PC-3 (cell line): Measurements from ENCODE around the gene MAP2K3. TPM values are rescaled to one million over a fixed set of nuclear protein-coding genes. Genes with fewer than 3 reads are reported as not detected.

ENCODE experiments used
- ATAC-seq: fragments of 200-7000 bp; cut with Tn5 transposase; 2 replicates; pipeline ENCODE4 v1.9.1; 2020; ENCODE audit warnings: mild to moderate bottlenecking, moderate library complexity
- BruUV-seq: library from RNA; stranded (reverse); fragments of 400-500 nt; replicated peaks from 2 replicates; lab custom pipeline; 2021; lab: Mats Ljungman, UMichigan
- CTCF ChIA-PET: fragments of 300-600 bp; sonication (Branson Sonifier 250); formaldehyde crosslinking; loops from one replicate; lab custom pipeline; 2022; ENCODE audit warnings: antibody characterized with exemption; lab: Charles Lee
- POLR2A ChIA-PET: fragments of 300-600 bp; sonication (Branson Sonifier 250); formaldehyde crosslinking; loops from one replicate; lab custom pipeline; 2022; ENCODE audit warnings: antibody characterized with exemption; ENCODE audit not compliant: unreplicated experiment; lab: Charles Lee
- DNase-seq: peaks from one replicate; pipeline ENCODE4 v3.0.0-alpha.2; 2015
- H2AFZ ChIP-seq: fragments of 300-600 bp; sonication (generic); 2 replicates; pipeline ENCODE4 v1.6.0; 2016; ENCODE audit warnings: antibody characterized with exemption, low read length
- H3F3A ChIP-seq: fragments of 300-600 bp; sonication (generic); one replicate; pipeline ENCODE4 v1.6.0; 2017; ENCODE audit warnings: antibody characterized with exemption, low read length, control low read depth, mild to moderate bottlenecking; ENCODE audit not compliant: unreplicated experiment
- H3K27ac ChIP-seq: fragments of 300-600 bp; sonication (generic); 2 replicates; pipeline ENCODE4 v1.5.1; 2016; ENCODE audit warnings: mild to moderate bottlenecking, low read length
- H3K27me3 ChIP-seq: fragments of 300-600 bp; sonication (generic); 2 replicates; pipeline ENCODE4 v1.6.1; 2016; ENCODE audit warnings: low read length, mixed read lengths
- H3K36me3 ChIP-seq: fragments of 300-600 bp; sonication (generic); 2 replicates; pipeline ENCODE4 v1.6.1; 2016; ENCODE audit warnings: low read depth, mixed run types, low read length, mixed read lengths
- H3K4me1 ChIP-seq: fragments of 300-600 bp; sonication (generic); 2 replicates; pipeline ENCODE4 v1.5.1; 2016; ENCODE audit warnings: low read length; ENCODE audit not compliant: insufficient read depth
- H3K4me2 ChIP-seq: fragments of 300-600 bp; sonication (generic); 2 replicates; pipeline ENCODE4 v1.6.0; 2016; ENCODE audit warnings: low read length
- H3K4me3 ChIP-seq: fragments of 300-600 bp; sonication (generic); 2 replicates; pipeline ENCODE4 v1.5.1; 2016; ENCODE audit warnings: mild to moderate bottlenecking, low read length, mixed read lengths
- H3K79me2 ChIP-seq: fragments of 300-600 bp; sonication (generic); 2 replicates; pipeline ENCODE4 v1.6.1; 2017; ENCODE audit warnings: low read length, mixed read lengths
- H3K9ac ChIP-seq: fragments of 300-600 bp; sonication (generic); 2 replicates; pipeline ENCODE4 v1.6.0; 2016; ENCODE audit warnings: mild to moderate bottlenecking, low read length
- H3K9me2 ChIP-seq: fragments of 300-600 bp; sonication (generic); replicated peaks from 2 replicates; pipeline ENCODE4 v1.6.1; 2016; ENCODE audit warnings: mixed run types, low read length, mixed read lengths
- H3K9me3 ChIP-seq: fragments of 300-600 bp; sonication (generic); 2 replicates; pipeline ENCODE4 v1.6.1; 2016; ENCODE audit warnings: low read length, mixed read lengths
- H4K20me1 ChIP-seq: fragments of 300-600 bp; sonication (generic); 2 replicates; pipeline ENCODE4 v1.6.1; 2016; ENCODE audit warnings: low read length, mixed read lengths
- CTCF ChIP-seq: fragments of 300-600 bp; sonication (generic); conservative IDR thresholded peaks from 2 replicates; pipeline ENCODE4 v1.5.1; 2017; ENCODE audit warnings: antibody characterized with exemption, low read depth, mild to moderate bottlenecking, low read length
- EZH2 ChIP-seq: fragments of 300-600 bp; sonication (generic); IDR thresholded peaks from one replicate; pipeline ENCODE4 v1.6.1; 2017; ENCODE audit warnings: antibody characterized with exemption, mild to moderate bottlenecking, low read length; ENCODE audit not compliant: unreplicated experiment
- EZH2phosphoT487 ChIP-seq: fragments of 300-600 bp; sonication (generic); IDR thresholded peaks from 2 replicates; pipeline ENCODE4 v1.6.1; 2018; ENCODE audit warnings: mild to moderate bottlenecking, antibody characterized with exemption, low read length, borderline replicate concordance
- intact Hi-C: fragments of 100-400 bp; cut with micrococcal nuclease; formaldehyde crosslinking; loops from 2 replicates; pipeline ENCODE4 v1.9.0; 2023
- total RNA-seq: library from RNA; depleted of rRNA; stranded (reverse); fragments of >200 nt; gene quantifications from 2 replicates; pipeline ENCODE4 v1.2.3, GENCODE V29; 2014

The MAP2K3 gene
- total RNA-seq, 1 experiment from 2014 or later: 54.0 TPM

- no TSS peak for BruUV-seq
- intact Hi-C loops: no loop called here
- ChIA-PET CTCF (no interaction called here), POLR2A (no interaction called here)
- H3K27me3 ChIP-seq: no peaks in the 10 kb centered on the region
- H3K4me3 ChIP-seq: no peak overlapping the region
- H3K9me3 ChIP-seq: no peaks in the 10 kb centered on the region
- H3K27ac ChIP-seq: no peak overlapping the region
- ATAC-seq (no peak), DNase-seq (no peak)
- no peak overlapping the region for H3K4me2 ChIP-seq
- H3K9ac ChIP-seq: no peak overlapping the region
- no peaks in the 10 kb centered on the region for H3K4me1 ChIP-seq
- no peaks in the 10 kb centered on the region for H3K9me2 ChIP-seq
- H3K36me3 ChIP-seq: peaks cover 49% of the 10 kb centered on the region
- TF ChIP-seq CTCF: no peak
- no peak for TF ChIP-seq EZH2phosphoT487
- TF ChIP-seq EZH2: no peak
- H4K20me1 ChIP-seq: peaks cover 34% of the 10 kb centered on the region
- H2AFZ ChIP-seq: no peak overlapping the region
- no peaks in the 10 kb centered on the region for H3F3A ChIP-seq
- H3K79me2 ChIP-seq: peaks cover 24% of the 10 kb centered on the region
Measured at GRCh38 chr17:21299981-21300600, 15.6 kb downstream of the MAP2K3 start.

- Histone ChIP-seq H2AFZ (no peak overlapping the region), H3K4me2 (no peak overlapping the region), H3F3A (no peaks in the 10 kb centered on the region), H4K20me1 (peaks cover 29% of the 10 kb centered on the region), H3K36me3 (peaks cover 49% of the 10 kb centered on the region), H3K79me2 (peaks cover 18% of the 10 kb centered on the region), H3K4me1 (no peaks in the 10 kb centered on the region), H3K9me3 (no peaks in the 10 kb centered on the region), H3K27ac (no peak overlapping the region), H3K9me2 (no peaks in the 10 kb centered on the region), H3K27me3 (no peaks in the 10 kb centered on the region), H3K4me3 (no peak overlapping the region), H3K9ac (no peak overlapping the region)
- DNase-seq: no peak
- TF ChIP-seq EZH2phosphoT487 (no peak), EZH2 (no peak), CTCF (no peak)
- intact Hi-C loops: no loop called here
- ATAC-seq: no peak
- POLR2A ChIA-PET: no interaction called here
- CTCF ChIA-PET: no interaction called here
- BruUV-seq: no TSS peak
Measured at GRCh38 chr17:21300601-21301571, 16.4 kb downstream of the MAP2K3 start.
